Endothelial cell (in vitro differentiated cells): Measurements from ENCODE around the gene BTLA. TPM values are rescaled to one million over a fixed set of nuclear protein-coding genes. Genes with fewer than 3 reads are reported as not detected.
"Not testable (repeated sequence)": the region's sequence is repeated elsewhere in the genome, so short reads cannot be mapped to it uniquely, and the experiment has no call there.

ENCODE experiments used
- DNase-seq: peaks from one replicate; pipeline ENCODE4 v3.0.0; 2021; ENCODE audit warnings: low spot score
- H3K27ac Mint-ChIP-seq: one replicate; pipeline ENCODE4 v1.8.0; 2021; ENCODE audit warnings: mixed read lengths, inconsistent platforms; ENCODE audit not compliant: unreplicated experiment
- H3K27me3 Mint-ChIP-seq: one replicate; pipeline ENCODE4 v1.8.0; 2021; ENCODE audit warnings: mild to moderate bottlenecking, moderate library complexity, mixed read lengths, inconsistent platforms; ENCODE audit not compliant: unreplicated experiment
- H3K36me3 Mint-ChIP-seq: one replicate; pipeline ENCODE4 v1.8.0; 2021; ENCODE audit warnings: mild to moderate bottlenecking, low read depth, mixed read lengths, inconsistent platforms; ENCODE audit not compliant: unreplicated experiment
- H3K4me1 Mint-ChIP-seq: one replicate; pipeline ENCODE4 v1.8.0; 2021; ENCODE audit warnings: mild to moderate bottlenecking, mixed read lengths, inconsistent platforms; ENCODE audit not compliant: unreplicated experiment
- H3K4me3 Mint-ChIP-seq: one replicate; pipeline ENCODE4 v1.8.0; 2021; ENCODE audit warnings: mild to moderate bottlenecking, mixed read lengths, inconsistent platforms; ENCODE audit not compliant: unreplicated experiment
- H3K9me3 Mint-ChIP-seq: one replicate; pipeline ENCODE4 v1.8.0; 2021; ENCODE audit warnings: mixed read lengths, inconsistent platforms; ENCODE audit not compliant: unreplicated experiment
- total RNA-seq: library from RNA; stranded (reverse); fragmentation: NEBNext Ultra II Directional; extraction: Animal tissue kit (Norgen Biotek cat#: 25700); gene quantifications from one replicate; pipeline ENCODE4 v1.2.1, GENCODE V29; 2021; ENCODE audit not compliant: unreplicated experiment
- TF ChIP-seq, protein P1 (sequence below): fragments of 200-600 bp; sonication (generic); IDR thresholded peaks from one replicate; pipeline ENCODE4 v1.5.0; 2021; ENCODE audit warnings: antibody characterized with exemption; ENCODE audit not compliant: unreplicated experiment

Gene BTLA
- total RNA-seq, 1 donor from 2014 or later, result not detected

DNA sequence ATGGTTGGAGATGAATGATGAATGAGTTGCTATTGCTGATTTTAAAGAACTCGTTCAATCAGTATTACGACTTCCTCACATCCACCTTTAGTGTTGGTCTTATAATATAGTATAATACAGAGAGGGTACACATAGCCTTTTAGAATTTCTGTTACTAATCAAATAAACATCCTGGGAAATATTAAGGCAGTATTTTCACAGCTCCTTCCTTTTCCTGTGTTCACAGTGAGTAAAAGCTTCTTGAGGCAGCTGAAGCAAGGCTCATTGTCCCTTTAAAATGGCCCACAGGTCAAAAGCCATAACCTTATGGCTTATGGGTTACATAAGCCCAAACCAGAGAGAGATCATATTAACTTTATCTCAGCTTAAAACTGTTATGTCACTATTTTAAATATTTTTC, 1.3 kb upstream of the BTLA start:
- peaks cover 14% of the 10 kb centered on the region for H3K4me1 Mint-ChIP-seq
- TF ChIP-seq, protein P1, sequence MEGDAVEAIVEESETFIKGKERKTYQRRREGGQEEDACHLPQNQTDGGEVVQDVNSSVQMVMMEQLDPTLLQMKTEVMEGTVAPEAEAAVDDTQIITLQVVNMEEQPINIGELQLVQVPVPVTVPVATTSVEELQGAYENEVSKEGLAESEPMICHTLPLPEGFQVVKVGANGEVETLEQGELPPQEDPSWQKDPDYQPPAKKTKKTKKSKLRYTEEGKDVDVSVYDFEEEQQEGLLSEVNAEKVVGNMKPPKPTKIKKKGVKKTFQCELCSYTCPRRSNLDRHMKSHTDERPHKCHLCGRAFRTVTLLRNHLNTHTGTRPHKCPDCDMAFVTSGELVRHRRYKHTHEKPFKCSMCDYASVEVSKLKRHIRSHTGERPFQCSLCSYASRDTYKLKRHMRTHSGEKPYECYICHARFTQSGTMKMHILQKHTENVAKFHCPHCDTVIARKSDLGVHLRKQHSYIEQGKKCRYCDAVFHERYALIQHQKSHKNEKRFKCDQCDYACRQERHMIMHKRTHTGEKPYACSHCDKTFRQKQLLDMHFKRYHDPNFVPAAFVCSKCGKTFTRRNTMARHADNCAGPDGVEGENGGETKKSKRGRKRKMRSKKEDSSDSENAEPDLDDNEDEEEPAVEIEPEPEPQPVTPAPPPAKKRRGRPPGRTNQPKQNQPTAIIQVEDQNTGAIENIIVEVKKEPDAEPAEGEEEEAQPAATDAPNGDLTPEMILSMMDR, result no peak
- H3K9me3 Mint-ChIP-seq, result no peaks in the 10 kb centered on the region
- peak overlapping the region; percentile 34 for H3K27ac Mint-ChIP-seq
- no peak overlapping the region for H3K4me3 Mint-ChIP-seq
- H3K36me3 Mint-ChIP-seq, result no peaks in the 10 kb centered on the region
- no peak for DNase-seq
- no peaks in the 10 kb centered on the region for H3K27me3 Mint-ChIP-seq

DNA sequence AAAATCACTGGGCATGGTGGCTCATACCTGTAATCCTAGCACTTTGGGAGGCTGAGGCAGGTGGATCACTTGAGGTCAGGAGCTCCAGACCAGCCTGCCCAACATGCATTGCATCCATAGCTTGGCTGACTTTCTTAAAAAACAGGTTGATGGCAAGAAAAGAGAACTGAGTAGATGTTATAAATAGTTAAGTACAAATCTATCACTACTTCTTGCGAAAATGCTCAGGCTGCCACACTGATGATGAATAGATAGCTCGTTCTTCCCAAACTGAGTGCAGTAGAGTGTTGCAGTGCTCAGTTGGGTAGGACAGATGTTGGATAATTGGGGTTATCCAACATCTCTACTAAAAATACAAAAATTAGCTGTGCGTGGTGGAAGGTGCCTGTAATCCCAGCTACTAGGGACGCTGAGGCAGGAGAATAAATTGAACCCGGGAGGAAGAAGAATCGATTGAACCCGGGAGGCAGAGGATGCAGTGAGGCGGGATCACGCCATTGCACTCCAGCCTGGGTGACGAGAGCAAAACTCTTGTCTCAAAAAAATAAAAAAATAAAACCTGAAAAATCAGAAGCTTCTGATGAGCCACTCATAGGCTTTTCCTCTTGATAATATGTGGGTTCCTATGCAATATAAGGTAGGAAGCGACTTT, 1.2 kb downstream of the BTLA start:
- TF ChIP-seq, protein P1, result no peak
- Mint-ChIP-seq H3K4me1 (peaks cover 14% of the 10 kb centered on the region), H3K27ac (no peak overlapping the region), H3K9me3 (no peaks in the 10 kb centered on the region), H3K36me3 (no peaks in the 10 kb centered on the region), H3K27me3 (no peaks in the 10 kb centered on the region), H3K4me3 (no peak overlapping the region)
- DNase-seq, result no peak

DNA sequence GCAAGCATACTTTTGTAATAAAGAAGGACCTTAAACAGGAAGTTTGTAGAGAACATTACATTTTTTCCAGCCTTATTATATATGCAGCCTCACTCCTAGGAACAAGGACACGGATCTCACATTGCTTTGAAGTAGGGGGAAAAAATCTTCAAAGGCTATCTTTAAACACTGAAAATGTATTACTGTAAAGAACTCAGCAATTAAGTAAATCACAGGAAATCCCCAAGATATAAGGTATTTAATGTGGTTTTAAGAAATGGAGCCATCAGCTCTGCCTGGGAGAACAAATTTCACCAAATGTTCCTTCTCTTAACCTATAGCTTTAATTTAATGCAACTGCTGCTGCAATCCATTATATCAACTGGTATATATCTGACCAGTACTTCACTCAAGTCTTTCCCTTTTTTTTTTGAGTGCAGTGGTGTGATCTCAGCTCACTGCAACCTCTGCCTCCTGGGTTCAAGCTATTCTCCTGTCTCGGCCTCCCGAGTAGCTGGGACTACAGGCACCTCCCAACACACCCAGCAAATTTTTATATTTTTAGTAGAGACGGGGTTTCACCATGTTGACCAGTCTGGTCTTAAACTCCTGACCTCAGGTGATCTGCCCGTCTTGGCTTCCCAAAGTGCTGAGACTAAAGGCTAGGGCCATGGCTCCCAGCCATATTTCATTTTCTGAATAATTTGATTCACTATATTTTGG, 2.8 kb downstream of the BTLA start:
- DNase-seq, result no peak
- Mint-ChIP-seq H3K27ac (no peak overlapping the region), H3K9me3 (no peaks in the 10 kb centered on the region), H3K4me1 (peaks cover 13% of the 10 kb centered on the region), H3K36me3 (no peaks in the 10 kb centered on the region), H3K27me3 (no peaks in the 10 kb centered on the region), H3K4me3 (no peak overlapping the region)
- TF ChIP-seq, protein P1, result no peak

DNA sequence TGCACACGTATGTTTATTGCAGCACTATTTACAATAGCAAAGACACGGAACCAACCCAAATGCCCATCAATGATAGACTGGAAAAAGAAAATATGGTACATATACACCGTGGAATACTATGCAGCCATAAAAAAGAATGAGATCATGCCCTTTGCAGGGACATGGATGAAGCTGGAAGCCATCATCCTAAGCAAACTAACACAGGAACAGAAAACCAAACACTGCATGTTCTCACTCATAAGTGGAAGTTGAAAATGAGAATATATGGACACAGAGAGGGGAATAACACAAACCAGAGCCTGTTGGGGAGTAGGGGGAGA, 4.9 kb downstream of the BTLA start:
- not testable (repeated sequence) for H3K9me3 Mint-ChIP-seq, H3K4me3 Mint-ChIP-seq, DNase-seq, H3K4me1 Mint-ChIP-seq, H3K27ac Mint-ChIP-seq, H3K36me3 Mint-ChIP-seq, H3K27me3 Mint-ChIP-seq

DNA sequence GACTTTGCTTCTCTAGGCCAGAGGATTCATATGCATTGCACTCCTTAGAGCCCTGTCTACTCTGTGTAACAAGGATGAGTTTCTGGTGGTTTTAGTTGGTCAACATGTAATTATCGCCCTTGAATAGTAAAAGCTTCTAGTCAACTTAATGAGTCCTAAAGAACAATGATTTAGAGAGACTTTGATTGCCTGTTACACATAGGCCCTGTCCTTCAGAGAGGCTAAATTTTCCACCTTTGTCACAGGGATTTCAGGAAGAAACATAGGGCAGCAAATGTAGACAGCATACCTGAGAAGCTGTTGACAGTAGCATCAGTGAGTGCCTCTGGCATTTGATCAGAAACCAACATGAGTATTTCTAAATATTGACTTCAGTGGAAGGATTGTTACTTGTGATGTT, 7.1 kb downstream of the BTLA start:
- TF ChIP-seq, protein P1, result no peak
- Mint-ChIP-seq H3K27ac (no peak overlapping the region), H3K36me3 (no peaks in the 10 kb centered on the region), H3K4me3 (no peak overlapping the region), H3K9me3 (no peaks in the 10 kb centered on the region), H3K27me3 (no peaks in the 10 kb centered on the region), H3K4me1 (peaks cover 9% of the 10 kb centered on the region)
- DNase-seq, result no peak
